Endothelial cell of umbilical vein (primary cell): ENCODE data around the gene IKZF3. TPM values are rescaled to one million over a fixed set of nuclear protein-coding genes. Genes with fewer than 3 reads are reported as not detected.

Source experiments
- BruUV-seq: library from RNA; stranded (reverse); fragments of 400-500 nt; replicated peaks from 2 replicates; lab custom pipeline; 2021; lab: Mats Ljungman, UMichigan
- CTCF ChIA-PET: fragments of 300-600, 350-600 bp; sonication (Branson Sonifier 250); formaldehyde crosslinking; loops from one replicate; lab custom pipeline; 2021; ENCODE audit warnings: antibody characterized with exemption, inconsistent platforms; lab: Charles Lee
- POLR2A ChIA-PET: fragments of 300-600, 350-600 bp; sonication (Branson Sonifier 250); formaldehyde crosslinking; loops from one replicate; lab custom pipeline; 2021; ENCODE audit warnings: antibody characterized with exemption, inconsistent platforms; lab: Charles Lee
- DNase-seq: peaks from one replicate; pipeline ENCODE4 v3.0.0-alpha.2; 2011; ENCODE audit warnings: low read depth, low spot score
- FAIRE-seq: peaks from 2 replicates; lab custom pipeline; 2011; peaks lifted over from hg19 to GRCh38; lab: Jason Lieb, UNC
- H2AFZ ChIP-seq: 2 replicates; pipeline ENCODE4 v1.6.0; 2012; ENCODE audit warnings: low read depth, low read length, control low read depth, inconsistent platforms
- H3K27ac ChIP-seq: 2 replicates; pipeline ENCODE4 v1.5.1; 2011; ENCODE audit warnings: low read depth, mild to moderate bottlenecking, control low read depth, low read length, moderate library complexity; ENCODE audit not compliant: insufficient read depth
- H3K27me3 ChIP-seq, 2 experiments: 2 replicates each; pipeline versions ENCODE4 v1.6.0 to v1.6.1; 2011; ENCODE audit warnings: low read length in 2 of 2, mixed read lengths in 1 of 2; ENCODE audit not compliant: control insufficient read depth in 2 of 2, insufficient read depth in 2 of 2
- H3K36me3 ChIP-seq, 2 experiments: 2 replicates in 1 of 2; 3 replicates in 1 of 2; pipeline ENCODE4 v1.5.1; 2011; ENCODE audit warnings: low read length in 2 of 2, mild to moderate bottlenecking in 1 of 2, moderate library complexity in 1 of 2; ENCODE audit not compliant: control insufficient read depth in 2 of 2, insufficient read depth in 2 of 2; ENCODE audit errors: extremely low read depth in 1 of 2
- H3K4me1 ChIP-seq: 3 replicates; pipeline ENCODE4 v1.5.1; 2011; ENCODE audit warnings: mild to moderate bottlenecking, low read length; ENCODE audit not compliant: control insufficient read depth, insufficient read depth; ENCODE audit errors: extremely low read depth
- H3K4me2 ChIP-seq: 2 replicates; pipeline ENCODE4 v1.6.1; 2011; ENCODE audit warnings: low read length, control low read depth, mixed read lengths; ENCODE audit not compliant: insufficient read depth
- H3K4me3 ChIP-seq, 3 experiments: fragments of 200-600 bp in 1 of 3; sonication (generic), shearing (Covaris generic) in 1 of 3; replicated peaks in 1 of 3; 2 replicates each; pipeline ENCODE4 v1.5.1; 2011 to 2016; ENCODE audit warnings: control low read depth in 3 of 3, low read length in 3 of 3, mild to moderate bottlenecking in 2 of 3, inconsistent platforms in 1 of 3, low read depth in 1 of 3, moderate library complexity in 1 of 3; ENCODE audit not compliant: insufficient read depth in 1 of 3
- H3K79me2 ChIP-seq: 2 replicates; pipeline ENCODE4 v1.6.0; 2012; ENCODE audit warnings: low read length, inconsistent platforms; ENCODE audit not compliant: control insufficient read depth, insufficient read depth
- H3K9ac ChIP-seq: replicated peaks from 2 replicates; pipeline ENCODE3; 2011; ENCODE audit warnings: low read length, control low read depth; ENCODE audit not compliant: insufficient read depth; ENCODE audit errors: extremely low read depth
- H3K9me1 ChIP-seq: replicated peaks from 3 replicates; pipeline ENCODE4 v1.6.0; 2011; ENCODE audit warnings: mild to moderate bottlenecking, low read length; ENCODE audit not compliant: control insufficient read depth, insufficient read depth; ENCODE audit errors: extremely low read depth
- H3K9me3 ChIP-seq: replicated peaks from 2 replicates; pipeline ENCODE4 v1.5.1; 2012; ENCODE audit warnings: low read length, inconsistent platforms; ENCODE audit not compliant: control insufficient read depth, insufficient read depth
- H4K20me1 ChIP-seq: replicated peaks from 2 replicates; pipeline ENCODE3; 2011; ENCODE audit warnings: mild to moderate bottlenecking, low read length; ENCODE audit not compliant: control insufficient read depth, insufficient read depth; ENCODE audit errors: extremely low read depth
- CTCF ChIP-seq, 2 donors: IDR thresholded peaks; 1 replicate in 1 of 2; 2 replicates in 1 of 2; pipeline ENCODE4 v1.5.1; 2011; ENCODE audit warnings: low read length in 2 of 2, mild to moderate bottlenecking in 2 of 2, moderate library complexity in 2 of 2, control low read depth in 1 of 2, inconsistent platforms in 1 of 2, low read depth in 1 of 2; ENCODE audit not compliant: insufficient read depth in 1 of 2; ENCODE audit errors: extremely low read depth in 1 of 2
- EZH2 ChIP-seq: IDR thresholded peaks from 2 replicates; pipeline ENCODE4 v1.6.1; 2012; ENCODE audit warnings: borderline replicate concordance, low read depth, mild to moderate bottlenecking, moderate library complexity, low read length, inconsistent platforms; ENCODE audit not compliant: severe bottlenecking
- FOS ChIP-seq: IDR thresholded peaks from 2 replicates; pipeline ENCODE4 v1.6.1; 2011; ENCODE audit warnings: mild to moderate bottlenecking, low read length, moderate library complexity, borderline replicate concordance; ENCODE audit not compliant: insufficient read depth
- GATA2 ChIP-seq: IDR thresholded peaks from 2 replicates; pipeline ENCODE4 v1.7.0; 2011; ENCODE audit warnings: low read depth, mild to moderate bottlenecking, moderate library complexity, mixed read lengths, low read length; ENCODE audit not compliant: insufficient read length, insufficient read depth
- JUN ChIP-seq: IDR thresholded peaks from 2 replicates; pipeline ENCODE4 v1.6.1; 2011; ENCODE audit warnings: borderline replicate concordance, low read depth; ENCODE audit not compliant: insufficient read length, insufficient read depth
- MAX ChIP-seq: IDR thresholded peaks from 2 replicates; pipeline ENCODE4 v1.6.1; 2011; ENCODE audit not compliant: insufficient read depth, insufficient read length
- MYC ChIP-seq: IDR thresholded peaks from one replicate; pipeline ENCODE4 v1.6.1; 2011; ENCODE audit warnings: mild to moderate bottlenecking, low read depth, low read length
- POLR2A ChIP-seq: IDR thresholded peaks from 2 replicates; pipeline ENCODE4 v1.6.1; 2012; ENCODE audit warnings: low read depth, mild to moderate bottlenecking, control low read depth, low read length
- POLR2AphosphoS5 ChIP-seq: IDR thresholded peaks from 2 replicates; pipeline ENCODE4 v1.6.1; 2012; ENCODE audit warnings: low read depth, mild to moderate bottlenecking, control low read depth, low read length, moderate library complexity; ENCODE audit not compliant: insufficient read depth
- dilution Hi-C: fragments of 300-500 bp; cut with MboI; formaldehyde crosslinking; loops from one replicate; pipeline ENCODE4 v1.15.0; 2019; ENCODE audit warnings: low sequenced_read_pairs; ENCODE audit not compliant: extremely low pct_ligation_motif_present
- intact Hi-C: fragments of 100-400 bp; cut with micrococcal nuclease; formaldehyde crosslinking; loops from one replicate; pipeline ENCODE4 v1.10.0; 2022
- polyA plus RNA-seq, 4 experiments: library from polyadenylated mRNA; depleted of rRNA in 3 of 4; stranded (reverse) in 3 of 4; unstranded in 1 of 4; fragments of >200 nt; gene quantifications; 2 replicates each; pipeline versions ENCODE4 v1.2.1 to v1.2.3, GENCODE V29; 2011 to 2012; ENCODE audit warnings: missing spikeins in 1 of 4
- total RNA-seq: library from RNA; stranded (reverse); gene quantifications from 2 replicates; pipeline ENCODE4 v1.2.3, GENCODE V29; 2021

Gene IKZF3
- total and polyA plus RNA-seq, 2 donors (not counting 3 experiments of a cell fraction or from before 2014, with no cell fraction given) = not detected

- dilution Hi-C loops = no loop called here
Measured at GRCh38 chr17:39820541-39820940, 43.6 kb downstream of the IKZF3 start.

More at GRCh38 chr17:39820541-39820940, 43.6 kb downstream of the IKZF3 start:
- Histone ChIP-seq H3K27ac (no peak overlapping the region), H3K9ac (no peak overlapping the region), H3K27me3 (peaks cover 5 to 8% of the 10 kb centered on the region in 2 experiments), H3K4me2 (no peak overlapping the region), H3K4me3 (no peak overlapping the region), H3K4me1 (no peaks in the 10 kb centered on the region), H3K36me3 (no peaks in the 10 kb centered on the region), H3K9me1 (no peaks in the 10 kb centered on the region), H4K20me1 (no peaks in the 10 kb centered on the region), H3K9me3 (peaks cover 2% of the 10 kb centered on the region), H3K79me2 (no peaks in the 10 kb centered on the region), H2AFZ (no peak overlapping the region)
- intact Hi-C loops = loop anchor here (5.0 kb wide), 1 partner anchor 343 kb away; no protein-coding TSS in a partner anchor
- no TSS peak for BruUV-seq
- FAIRE-seq = no peak
- TF ChIP-seq EZH2 = no peak
- TF ChIP-seq POLR2A = no peak
- no peak for TF ChIP-seq MYC
- TF ChIP-seq FOS = no peak
- no peak for TF ChIP-seq MAX
- no peak for TF ChIP-seq GATA2
- TF ChIP-seq JUN = no peak
- no peak for TF ChIP-seq CTCF (IDR thresholded peaks at IDR 0.05; ENCODE audit: extremely low read depth in 1 of 2, insufficient read depth in 1 of 2, low read depth in 1 of 2, low read length in 2 of 2)
- no peak for TF ChIP-seq POLR2AphosphoS5
- CTCF ChIA-PET = interaction anchor here (1.0 to 1.6 kb wide), 2 partner anchors 8 to 52 kb away, joined by 3 read pairs; no protein-coding TSS in a partner anchor
- DNase-seq = no peak
- POLR2A ChIA-PET = no interaction called here
